Liver (tissue), 3 donors: ENCODE data around the gene HSH2D.

Source experiments
- ATF3 ChIP-seq: IDR thresholded peaks from 2 replicates; pipeline ENCODE4 v1.6.1; 2016; ENCODE audit warnings: antibody characterized with exemption
- EGR1 ChIP-seq, 2 donors: IDR thresholded peaks; 2 replicates each; pipeline ENCODE4 v1.6.1; 2016 to 2018; ENCODE audit warnings: antibody characterized with exemption in 2 of 2, low read depth in 2 of 2
- GABPA ChIP-seq, 2 donors: IDR thresholded peaks in 1 of 2; conservative IDR thresholded peaks in 1 of 2; 2 replicates each; pipeline ENCODE4 v1.6.1; 2016; ENCODE audit warnings: antibody characterized with exemption in 2 of 2, mild to moderate bottlenecking in 1 of 2, moderate library complexity in 1 of 2
- HNF4A ChIP-seq, 2 donors: conservative IDR thresholded peaks; 2 replicates each; pipeline ENCODE4 v1.6.1; 2016; ENCODE audit warnings: antibody characterized with exemption in 2 of 2, mild to moderate bottlenecking in 2 of 2
- JUND ChIP-seq, 2 donors: IDR thresholded peaks; 2 replicates each; pipeline ENCODE4 v1.6.1; 2016; ENCODE audit warnings: antibody characterized with exemption in 2 of 2
- MAX ChIP-seq: IDR thresholded peaks from 2 replicates; pipeline ENCODE4 v1.6.1; 2016; ENCODE audit warnings: antibody characterized with exemption
- TAF1 ChIP-seq: conservative IDR thresholded peaks from 2 replicates; pipeline ENCODE4 v1.6.1; 2016; ENCODE audit warnings: antibody characterized with exemption, mild to moderate bottlenecking
- YY1 ChIP-seq: IDR thresholded peaks from 2 replicates; pipeline ENCODE4 v1.6.1; 2016; ENCODE audit warnings: antibody characterized with exemption, mild to moderate bottlenecking
- TF ChIP-seq, protein P1 (sequence below): fragments of 150-350 bp; IDR thresholded peaks from 2 replicates; pipeline ENCODE4 v1.5.1; 2017; ENCODE audit warnings: improper control_type of control experiment, low read depth, low read length; ENCODE audit not compliant: missing input control
- TF ChIP-seq, protein P2 (sequence below): IDR thresholded peaks from 2 replicates; pipeline ENCODE4 v1.6.1; 2016; ENCODE audit warnings: antibody characterized with exemption, mild to moderate bottlenecking
- donor health status: healthy.
- donor health status: healthy.

- TF ChIP-seq, protein P1, sequence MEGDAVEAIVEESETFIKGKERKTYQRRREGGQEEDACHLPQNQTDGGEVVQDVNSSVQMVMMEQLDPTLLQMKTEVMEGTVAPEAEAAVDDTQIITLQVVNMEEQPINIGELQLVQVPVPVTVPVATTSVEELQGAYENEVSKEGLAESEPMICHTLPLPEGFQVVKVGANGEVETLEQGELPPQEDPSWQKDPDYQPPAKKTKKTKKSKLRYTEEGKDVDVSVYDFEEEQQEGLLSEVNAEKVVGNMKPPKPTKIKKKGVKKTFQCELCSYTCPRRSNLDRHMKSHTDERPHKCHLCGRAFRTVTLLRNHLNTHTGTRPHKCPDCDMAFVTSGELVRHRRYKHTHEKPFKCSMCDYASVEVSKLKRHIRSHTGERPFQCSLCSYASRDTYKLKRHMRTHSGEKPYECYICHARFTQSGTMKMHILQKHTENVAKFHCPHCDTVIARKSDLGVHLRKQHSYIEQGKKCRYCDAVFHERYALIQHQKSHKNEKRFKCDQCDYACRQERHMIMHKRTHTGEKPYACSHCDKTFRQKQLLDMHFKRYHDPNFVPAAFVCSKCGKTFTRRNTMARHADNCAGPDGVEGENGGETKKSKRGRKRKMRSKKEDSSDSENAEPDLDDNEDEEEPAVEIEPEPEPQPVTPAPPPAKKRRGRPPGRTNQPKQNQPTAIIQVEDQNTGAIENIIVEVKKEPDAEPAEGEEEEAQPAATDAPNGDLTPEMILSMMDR, result no peak
- TF ChIP-seq JUND (IDR thresholded peaks at IDR 0.05) (no peak), YY1 (no peak), ATF3 (no peak), TAF1 (no peak), MAX (no peak), EGR1 (IDR thresholded peaks at IDR 0.05; ENCODE audit: low read depth in 2 of 2) (no peak), HNF4A (conservative IDR thresholded peaks at IDR 0.05) (no peak), GABPA (IDR thresholded peaks at IDR 0.05 in 1 of 2, conservative IDR thresholded peaks at IDR 0.05 in 1 of 2) (no peak)
- TF ChIP-seq, protein P2, sequence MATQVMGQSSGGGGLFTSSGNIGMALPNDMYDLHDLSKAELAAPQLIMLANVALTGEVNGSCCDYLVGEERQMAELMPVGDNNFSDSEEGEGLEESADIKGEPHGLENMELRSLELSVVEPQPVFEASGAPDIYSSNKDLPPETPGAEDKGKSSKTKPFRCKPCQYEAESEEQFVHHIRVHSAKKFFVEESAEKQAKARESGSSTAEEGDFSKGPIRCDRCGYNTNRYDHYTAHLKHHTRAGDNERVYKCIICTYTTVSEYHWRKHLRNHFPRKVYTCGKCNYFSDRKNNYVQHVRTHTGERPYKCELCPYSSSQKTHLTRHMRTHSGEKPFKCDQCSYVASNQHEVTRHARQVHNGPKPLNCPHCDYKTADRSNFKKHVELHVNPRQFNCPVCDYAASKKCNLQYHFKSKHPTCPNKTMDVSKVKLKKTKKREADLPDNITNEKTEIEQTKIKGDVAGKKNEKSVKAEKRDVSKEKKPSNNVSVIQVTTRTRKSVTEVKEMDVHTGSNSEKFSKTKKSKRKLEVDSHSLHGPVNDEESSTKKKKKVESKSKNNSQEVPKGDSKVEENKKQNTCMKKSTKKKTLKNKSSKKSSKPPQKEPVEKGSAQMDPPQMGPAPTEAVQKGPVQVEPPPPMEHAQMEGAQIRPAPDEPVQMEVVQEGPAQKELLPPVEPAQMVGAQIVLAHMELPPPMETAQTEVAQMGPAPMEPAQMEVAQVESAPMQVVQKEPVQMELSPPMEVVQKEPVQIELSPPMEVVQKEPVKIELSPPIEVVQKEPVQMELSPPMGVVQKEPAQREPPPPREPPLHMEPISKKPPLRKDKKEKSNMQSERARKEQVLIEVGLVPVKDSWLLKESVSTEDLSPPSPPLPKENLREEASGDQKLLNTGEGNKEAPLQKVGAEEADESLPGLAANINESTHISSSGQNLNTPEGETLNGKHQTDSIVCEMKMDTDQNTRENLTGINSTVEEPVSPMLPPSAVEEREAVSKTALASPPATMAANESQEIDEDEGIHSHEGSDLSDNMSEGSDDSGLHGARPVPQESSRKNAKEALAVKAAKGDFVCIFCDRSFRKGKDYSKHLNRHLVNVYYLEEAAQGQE, result no peak
Measured at GRCh38 chr19:16159655-16160054, 16.2 kb downstream of the HSH2D start.
